HG03159 (cell line): Measurements from ENCODE around the gene OR7C1.
"Not testable (repeated sequence)": the region's sequence is repeated elsewhere in the genome, so short reads cannot be mapped to it uniquely, and the experiment has no call there.

ENCODE experiments used
- ATAC-seq: cut with Tn5 transposase; IDR thresholded peaks from one replicate; pipeline ENCODE4 v1.9.1; 2021; ENCODE audit warnings: mild to moderate bottlenecking, moderate library complexity; ENCODE audit not compliant: unreplicated experiment

Gene OR7C1

DNA sequence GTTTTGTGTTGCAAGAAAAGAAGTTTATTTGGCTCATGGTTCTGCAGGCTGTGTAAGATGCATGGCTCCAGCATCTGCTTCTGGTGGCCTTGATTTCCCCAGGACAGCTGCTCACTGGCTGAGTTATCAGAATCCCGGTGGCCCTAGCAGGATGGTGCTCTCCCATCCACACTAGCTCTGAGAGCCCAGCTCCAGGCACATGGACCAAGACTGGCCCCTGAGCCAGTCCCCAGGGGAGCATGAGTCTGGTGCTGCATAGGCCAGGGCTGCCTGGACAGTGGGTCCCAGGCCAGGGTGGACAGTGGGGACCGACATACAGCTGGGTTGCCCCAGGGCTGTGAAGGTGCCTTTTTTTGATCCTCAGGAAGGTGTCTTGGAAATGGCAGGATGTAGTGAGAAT lies 67.0 kb downstream of the OR7C1 start:
- ATAC-seq, result no peak

DNA sequence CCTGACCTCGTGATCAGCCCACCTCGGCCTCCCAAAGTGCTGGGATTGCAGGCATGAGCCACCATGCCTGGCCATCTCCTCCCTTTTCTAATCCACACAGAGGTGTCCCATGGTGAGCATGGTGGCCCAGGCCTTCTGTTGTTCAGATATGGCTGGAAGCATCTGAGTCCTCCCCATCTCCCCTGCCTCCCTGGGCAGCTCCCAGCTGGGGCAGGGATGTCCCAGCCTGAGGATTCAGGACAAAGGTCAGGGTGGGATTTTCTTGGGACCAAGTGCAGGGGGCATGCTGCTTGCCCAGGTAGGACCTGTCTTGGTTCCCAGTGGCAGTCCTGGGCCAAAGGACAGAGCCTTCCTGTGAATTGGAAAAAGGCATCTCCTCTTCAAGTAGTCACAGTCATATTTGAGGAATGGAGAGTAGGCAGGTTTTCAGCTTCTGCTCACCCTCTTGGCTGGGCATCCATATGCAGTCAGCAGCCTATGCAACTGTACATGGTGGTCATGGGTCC lies 67.5 kb downstream of the OR7C1 start:
- no peak for ATAC-seq

DNA sequence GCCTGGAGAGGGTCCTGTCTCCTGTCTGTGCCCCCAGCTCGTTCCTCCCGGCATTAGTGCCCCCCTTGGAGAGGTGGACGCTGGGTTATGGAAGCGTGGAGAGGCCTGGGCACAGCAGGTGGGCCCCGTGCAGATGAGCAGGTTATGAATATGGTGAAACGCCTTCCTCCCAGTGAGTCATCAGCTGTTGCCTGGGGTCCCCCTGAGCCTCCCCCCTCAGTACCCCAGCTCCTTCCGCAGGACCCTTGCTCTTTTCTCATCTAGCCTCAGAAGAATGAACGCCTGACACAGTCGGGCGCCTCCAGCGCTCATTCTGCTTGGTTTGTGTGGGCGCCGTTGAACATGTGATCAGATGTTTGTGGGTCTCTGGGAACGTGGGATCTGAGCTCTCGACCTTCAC lies 69.1 kb downstream of the OR7C1 start:
- ATAC-seq, result not testable (repeated sequence)

- ATAC-seq, result not testable (repeated sequence)
These were observed 69.6 kb downstream of the OR7C1 start for GRCh38 chr19:14765403-14765802.

GRCh38 chr19:14764401-14764800 lies 70.6 kb downstream of the OR7C1 start:
- no peak for ATAC-seq

- no peak for ATAC-seq
These were observed 71.4 kb downstream of the OR7C1 start for GRCh38 chr19:14763497-14764145.

DNA sequence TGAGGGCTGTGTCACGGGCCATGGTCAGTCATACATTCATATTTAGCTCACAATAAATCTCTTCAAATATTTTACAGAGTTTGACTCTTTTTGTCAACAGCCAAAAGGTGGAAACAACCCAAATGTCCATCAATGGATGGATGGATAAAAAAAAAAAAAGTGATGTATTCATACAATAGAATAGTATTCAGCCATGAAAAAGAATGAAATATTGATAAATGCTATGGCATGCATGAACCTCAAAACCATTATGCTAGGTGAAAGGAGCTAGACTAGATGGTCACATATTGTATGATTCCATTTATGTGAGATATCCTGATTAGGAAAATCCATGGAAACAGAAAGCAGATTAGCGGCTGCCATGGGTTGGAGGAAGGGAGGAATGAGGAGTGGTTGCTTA lies 72.9 kb downstream of the OR7C1 start:
- no peak for ATAC-seq

GRCh38 chr19:14761607-14762006 lies 73.4 kb downstream of the OR7C1 start:
- ATAC-seq, result no peak

DNA sequence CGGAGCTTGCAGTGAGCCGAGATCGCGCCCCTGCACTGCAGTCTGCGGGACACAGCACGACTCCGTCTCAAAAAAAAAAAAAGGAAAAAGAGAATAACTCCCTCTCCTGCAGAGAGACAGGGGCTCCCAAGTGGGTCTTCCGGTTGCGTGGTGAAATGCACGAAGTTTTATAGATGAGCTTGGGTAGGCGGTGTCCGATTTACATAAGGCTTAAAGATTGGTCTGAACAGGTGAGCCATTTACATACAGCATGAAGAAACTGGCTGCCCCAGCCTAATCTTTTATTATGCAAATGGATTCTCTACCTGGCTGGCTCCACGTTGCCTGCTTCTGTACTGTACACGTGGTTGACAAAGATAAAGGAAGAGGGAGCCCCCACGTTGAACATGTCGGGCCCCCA lies 76.2 kb downstream of the OR7C1 start:
- ATAC-seq, result no peak

GRCh38 chr19:14748601-14749000 lies 86.4 kb downstream of the OR7C1 start:
- no peak for ATAC-seq
